ENCODE results near the gene C1orf226. TPM values are rescaled to one million over a fixed set of nuclear protein-coding genes. Genes with fewer than 3 reads are reported as not detected.

The C1orf226 gene
- total and polyA plus RNA-seq, 2 experiments from 2014 or later, result 2.7 to 12.5 TPM

GRCh38 chr1:162347281-162347680, 34.2 kb upstream of the C1orf226 start (continued):
- TF ChIP-seq ZNF462 (CRISPR knock-in tag; IDR thresholded peaks at IDR 0.05) (no peak), CREB1 (CRISPR knock-in tag; IDR thresholded peaks at IDR 0.05; ENCODE audit: low read depth) (no peak), ZNF331 (CRISPR knock-in tag; IDR thresholded peaks at IDR 0.05; ENCODE audit: low read depth) (no peak), EZH2 (IDR thresholded peaks at IDR 0.05; ENCODE audit: low read depth, unreplicated experiment) (no peak), ZNF114 (CRISPR knock-in tag; IDR thresholded peaks at IDR 0.05) (no peak)

GRCh38 chr1:162349635-162350330, 31.7 kb upstream of the C1orf226 start:
- Histone ChIP-seq H4K20me1 (replicated peaks; ENCODE audit: insufficient read depth) (no peaks in the 10 kb centered on the region), H3K9me2 (ENCODE audit: insufficient read depth) (no peaks in the 10 kb centered on the region), H3K4me2 (no peak overlapping the region), H3K27ac (ENCODE audit: low read depth) (no peak overlapping the region), H3K79me2 (replicated peaks; ENCODE audit: insufficient read depth) (no peaks in the 10 kb centered on the region), H3K4me3 (no peak overlapping the region), H2AFZ (no peak overlapping the region), H3K4me1 (ENCODE audit: insufficient read depth) (peaks cover 9% of the 10 kb centered on the region; the same call in 1 of the 2 replicates), H3K36me3 (ENCODE audit: insufficient read depth) (no peaks in the 10 kb centered on the region), H3F3A (replicated peaks; ENCODE audit: low read depth) (no peaks in the 10 kb centered on the region), H3K27me3 (ENCODE audit: insufficient read depth) (no peaks in the 10 kb centered on the region)
- no peak for ATAC-seq
- TF ChIP-seq JUNB (IDR thresholded peaks at IDR 0.05; ENCODE audit: unreplicated experiment) (no peak), POLR2AphosphoS5 (IDR thresholded peaks at IDR 0.05; ENCODE audit: low read depth) (no peak), CTCF (conservative IDR thresholded peaks at IDR 0.05; ENCODE audit: low read depth in 2 of 2) (no peak)
- H3K4me1 Mint-ChIP-seq, result peaks cover 23% of the 10 kb centered on the region
- H3K4me3 Mint-ChIP-seq, result no peak overlapping the region
- peaks cover 7% of the 10 kb centered on the region; the same call in 2 of the 3 replicates for H3K36me3 Mint-ChIP-seq (ENCODE audit: low read depth)
- DNase-seq (ENCODE audit: low spot score), result no peak
- H3K27ac Mint-ChIP-seq, result no peak overlapping the region
- peaks cover 6% of the 10 kb centered on the region for H3K27me3 Mint-ChIP-seq (ENCODE audit: insufficient read depth, low read depth, poor library complexity)
- no peaks in the 10 kb centered on the region for H3K9me3 Mint-ChIP-seq
